Measurements from ENCODE around the gene LRBA. TPM values are rescaled to one million over a fixed set of nuclear protein-coding genes. Genes with fewer than 3 reads are reported as not detected.
"Not testable (repeated sequence)": the region's sequence is repeated elsewhere in the genome, so short reads cannot be mapped to it uniquely, and the experiment has no call there.

LRBA gene
- total RNA-seq, 1 donor from 2014 or later = 46.2 TPM

DNA sequence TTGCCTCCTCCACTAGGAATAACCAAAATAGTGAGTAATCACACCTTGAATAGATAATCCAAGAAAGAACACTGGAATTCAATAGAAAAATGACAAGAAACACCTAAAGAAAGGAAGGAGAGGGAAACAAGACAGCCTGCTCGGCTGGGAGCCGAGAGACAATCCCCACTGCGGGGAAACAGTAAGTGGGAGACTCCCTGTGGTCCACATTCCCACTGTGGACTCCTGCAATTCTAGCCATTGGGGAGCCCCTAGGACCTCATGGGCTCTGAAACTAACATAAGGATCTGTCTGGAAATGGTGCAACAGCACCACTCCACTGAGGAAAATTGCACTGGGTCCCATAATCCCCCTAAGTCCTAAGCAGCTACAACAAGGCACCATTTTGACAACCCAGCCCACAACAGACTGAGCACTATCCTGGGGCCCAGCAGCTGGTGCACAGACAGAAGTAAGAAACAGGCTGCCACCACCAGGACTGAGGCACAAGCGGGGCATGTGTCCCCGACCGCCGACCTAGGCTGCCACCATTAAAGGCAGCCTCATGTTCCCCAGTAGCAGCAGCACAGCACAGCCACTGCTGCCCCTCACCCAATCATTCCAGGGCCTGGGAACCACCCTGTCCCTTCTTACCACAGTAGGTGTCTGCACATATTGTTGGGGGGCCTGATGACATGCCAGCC lies 14.2 kb downstream of the LRBA start:
- H3K4me1 ChIP-seq = no peaks in the 10 kb centered on the region
- no peak overlapping the region for H3K27ac ChIP-seq
- ATAC-seq = peak in 1 of 2 donors; percentile 32
- no peak overlapping the region for H3K4me3 ChIP-seq
- intact Hi-C loops (cut with DNase I) = no loop called here
- DNase-seq = no peak
- H3K27me3 ChIP-seq (ENCODE audit: low read depth) = no peaks in the 10 kb centered on the region
- no peaks in the 10 kb centered on the region for H3K36me3 ChIP-seq
- TF ChIP-seq, protein P1, sequence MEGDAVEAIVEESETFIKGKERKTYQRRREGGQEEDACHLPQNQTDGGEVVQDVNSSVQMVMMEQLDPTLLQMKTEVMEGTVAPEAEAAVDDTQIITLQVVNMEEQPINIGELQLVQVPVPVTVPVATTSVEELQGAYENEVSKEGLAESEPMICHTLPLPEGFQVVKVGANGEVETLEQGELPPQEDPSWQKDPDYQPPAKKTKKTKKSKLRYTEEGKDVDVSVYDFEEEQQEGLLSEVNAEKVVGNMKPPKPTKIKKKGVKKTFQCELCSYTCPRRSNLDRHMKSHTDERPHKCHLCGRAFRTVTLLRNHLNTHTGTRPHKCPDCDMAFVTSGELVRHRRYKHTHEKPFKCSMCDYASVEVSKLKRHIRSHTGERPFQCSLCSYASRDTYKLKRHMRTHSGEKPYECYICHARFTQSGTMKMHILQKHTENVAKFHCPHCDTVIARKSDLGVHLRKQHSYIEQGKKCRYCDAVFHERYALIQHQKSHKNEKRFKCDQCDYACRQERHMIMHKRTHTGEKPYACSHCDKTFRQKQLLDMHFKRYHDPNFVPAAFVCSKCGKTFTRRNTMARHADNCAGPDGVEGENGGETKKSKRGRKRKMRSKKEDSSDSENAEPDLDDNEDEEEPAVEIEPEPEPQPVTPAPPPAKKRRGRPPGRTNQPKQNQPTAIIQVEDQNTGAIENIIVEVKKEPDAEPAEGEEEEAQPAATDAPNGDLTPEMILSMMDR (IDR thresholded peaks at IDR 0.05) = no peak
- no peaks in the 10 kb centered on the region for H3K9me3 ChIP-seq

DNA sequence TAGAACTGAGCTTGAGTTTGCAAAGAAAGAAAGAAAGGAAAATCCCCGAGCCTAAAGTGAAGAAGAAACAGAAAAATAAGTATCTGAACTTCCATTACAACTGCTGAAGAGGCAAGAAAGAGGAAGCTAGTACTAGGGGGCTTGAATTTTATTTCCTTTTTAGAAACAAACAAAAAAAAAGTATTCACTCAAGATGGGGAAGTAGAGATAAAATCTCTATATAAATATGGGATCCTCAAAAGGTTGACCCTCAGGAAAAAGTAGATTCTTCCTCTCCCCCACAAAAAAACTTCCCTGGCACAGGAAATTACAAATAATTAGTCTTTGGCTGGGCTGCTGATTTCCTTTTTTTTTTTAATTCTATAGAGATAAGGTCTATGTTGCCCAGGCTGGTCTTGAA lies 16.0 kb downstream of the LRBA start:
- H3K36me3 ChIP-seq = no peaks in the 10 kb centered on the region
- TF ChIP-seq, protein P1 (IDR thresholded peaks at IDR 0.05) = no peak
- no peaks in the 10 kb centered on the region for H3K27me3 ChIP-seq (ENCODE audit: low read depth)
- intact Hi-C loops (cut with DNase I) = no loop called here
- H3K9me3 ChIP-seq = no peaks in the 10 kb centered on the region
- H3K27ac ChIP-seq = no peak overlapping the region
- DNase-seq (no peak), ATAC-seq (no peak)
- H3K4me1 ChIP-seq = no peaks in the 10 kb centered on the region
- no peak overlapping the region for H3K4me3 ChIP-seq

- ATAC-seq (no peak), DNase-seq (no peak)
- H3K9me3 ChIP-seq = no peaks in the 10 kb centered on the region
- no peak overlapping the region for H3K27ac ChIP-seq
- TF ChIP-seq, protein P1 (IDR thresholded peaks at IDR 0.05) = no peak
- no peaks in the 10 kb centered on the region for H3K36me3 ChIP-seq
- H3K4me3 ChIP-seq = no peak overlapping the region
- intact Hi-C loops (cut with DNase I) = no loop called here
- H3K27me3 ChIP-seq (ENCODE audit: low read depth) = no peaks in the 10 kb centered on the region
- H3K4me1 ChIP-seq = no peaks in the 10 kb centered on the region
Observed at GRCh38 chr4:150997141-150997540, 17.9 kb downstream of the LRBA start.

- TF ChIP-seq, protein P1 (IDR thresholded peaks at IDR 0.05) = no peak
- ATAC-seq (no peak), DNase-seq (no peak)
- Histone ChIP-seq H3K4me1 (no peaks in the 10 kb centered on the region), H3K9me3 (no peaks in the 10 kb centered on the region), H3K4me3 (no peak overlapping the region), H3K36me3 (no peaks in the 10 kb centered on the region), H3K27ac (no peak overlapping the region), H3K27me3 (ENCODE audit: low read depth) (no peaks in the 10 kb centered on the region)
- intact Hi-C loops (cut with DNase I) = no loop called here
Observed at GRCh38 chr4:150994721-150995120, 20.4 kb downstream of the LRBA start.

- H3K27ac ChIP-seq; H3K27me3 ChIP-seq (ENCODE audit: low read depth); intact Hi-C loops (cut with DNase I); DNase-seq; H3K9me3 ChIP-seq; ATAC-seq; H3K4me3 ChIP-seq; H3K36me3 ChIP-seq; H3K4me1 ChIP-seq: not testable (repeated sequence)
Observed at GRCh38 chr4:150993577-150993976, 21.5 kb downstream of the LRBA start.

DNA sequence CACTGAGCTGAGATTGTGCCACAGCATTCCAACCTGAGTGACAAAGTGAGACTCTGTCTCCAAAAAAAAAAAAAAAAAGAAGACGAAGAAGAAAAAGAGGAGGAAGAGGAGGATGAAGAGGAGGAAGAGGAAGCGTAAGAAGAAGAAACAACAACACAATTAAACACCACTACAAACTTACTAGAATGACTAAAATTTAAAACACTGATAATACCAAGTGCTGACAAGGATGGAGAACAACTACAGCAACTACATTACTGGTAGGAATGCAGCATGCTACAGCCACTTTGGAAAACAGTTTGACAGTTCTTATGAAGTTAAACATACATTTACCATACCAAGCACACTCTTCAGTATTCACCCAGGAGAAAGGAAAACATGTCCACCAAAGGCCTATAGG lies 24.1 kb downstream of the LRBA start:
- Histone ChIP-seq H3K4me3 (no peak overlapping the region), H3K27me3 (ENCODE audit: low read depth) (no peaks in the 10 kb centered on the region), H3K27ac (no peak overlapping the region), H3K36me3 (no peaks in the 10 kb centered on the region), H3K9me3 (no peaks in the 10 kb centered on the region), H3K4me1 (no peaks in the 10 kb centered on the region)
- intact Hi-C loops (cut with DNase I) = no loop called here
- no peak for ATAC-seq
- no peak for DNase-seq
- TF ChIP-seq, protein P1 (IDR thresholded peaks at IDR 0.05) = no peak

All from lower lobe of right lung (tissue), 2 donors.